PC-3 (cell line): Measurements from ENCODE around the gene COMTD1. TPM values are rescaled to one million over a fixed set of nuclear protein-coding genes. Genes with fewer than 3 reads are reported as not detected.

Experiments
- ATAC-seq: fragments of 200-7000 bp; cut with Tn5 transposase; 2 replicates; pipeline ENCODE4 v1.9.1; 2020; ENCODE audit warnings: mild to moderate bottlenecking, moderate library complexity
- BruUV-seq: library from RNA; stranded (reverse); fragments of 400-500 nt; replicated peaks from 2 replicates; lab custom pipeline; 2021; lab: Mats Ljungman, UMichigan
- CTCF ChIA-PET: fragments of 300-600 bp; sonication (Branson Sonifier 250); formaldehyde crosslinking; loops from one replicate; lab custom pipeline; 2022; ENCODE audit warnings: antibody characterized with exemption; lab: Charles Lee
- POLR2A ChIA-PET: fragments of 300-600 bp; sonication (Branson Sonifier 250); formaldehyde crosslinking; loops from one replicate; lab custom pipeline; 2022; ENCODE audit warnings: antibody characterized with exemption; ENCODE audit not compliant: unreplicated experiment; lab: Charles Lee
- DNase-seq: peaks from one replicate; pipeline ENCODE4 v3.0.0-alpha.2; 2015
- H2AFZ ChIP-seq: fragments of 300-600 bp; sonication (generic); 2 replicates; pipeline ENCODE4 v1.6.0; 2016; ENCODE audit warnings: antibody characterized with exemption, low read length
- H3F3A ChIP-seq: fragments of 300-600 bp; sonication (generic); one replicate; pipeline ENCODE4 v1.6.0; 2017; ENCODE audit warnings: antibody characterized with exemption, low read length, control low read depth, mild to moderate bottlenecking; ENCODE audit not compliant: unreplicated experiment
- H3K27ac ChIP-seq: fragments of 300-600 bp; sonication (generic); 2 replicates; pipeline ENCODE4 v1.5.1; 2016; ENCODE audit warnings: mild to moderate bottlenecking, low read length
- H3K27me3 ChIP-seq: fragments of 300-600 bp; sonication (generic); 2 replicates; pipeline ENCODE4 v1.6.1; 2016; ENCODE audit warnings: low read length, mixed read lengths
- H3K36me3 ChIP-seq: fragments of 300-600 bp; sonication (generic); 2 replicates; pipeline ENCODE4 v1.6.1; 2016; ENCODE audit warnings: low read depth, mixed run types, low read length, mixed read lengths
- H3K4me1 ChIP-seq: fragments of 300-600 bp; sonication (generic); 2 replicates; pipeline ENCODE4 v1.5.1; 2016; ENCODE audit warnings: low read length; ENCODE audit not compliant: insufficient read depth
- H3K4me2 ChIP-seq: fragments of 300-600 bp; sonication (generic); 2 replicates; pipeline ENCODE4 v1.6.0; 2016; ENCODE audit warnings: low read length
- H3K4me3 ChIP-seq: fragments of 300-600 bp; sonication (generic); 2 replicates; pipeline ENCODE4 v1.5.1; 2016; ENCODE audit warnings: mild to moderate bottlenecking, low read length, mixed read lengths
- H3K79me2 ChIP-seq: fragments of 300-600 bp; sonication (generic); 2 replicates; pipeline ENCODE4 v1.6.1; 2017; ENCODE audit warnings: low read length, mixed read lengths
- H3K9ac ChIP-seq: fragments of 300-600 bp; sonication (generic); 2 replicates; pipeline ENCODE4 v1.6.0; 2016; ENCODE audit warnings: mild to moderate bottlenecking, low read length
- H3K9me2 ChIP-seq: fragments of 300-600 bp; sonication (generic); replicated peaks from 2 replicates; pipeline ENCODE4 v1.6.1; 2016; ENCODE audit warnings: mixed run types, low read length, mixed read lengths
- H3K9me3 ChIP-seq: fragments of 300-600 bp; sonication (generic); 2 replicates; pipeline ENCODE4 v1.6.1; 2016; ENCODE audit warnings: low read length, mixed read lengths
- H4K20me1 ChIP-seq: fragments of 300-600 bp; sonication (generic); 2 replicates; pipeline ENCODE4 v1.6.1; 2016; ENCODE audit warnings: low read length, mixed read lengths
- EZH2 ChIP-seq: fragments of 300-600 bp; sonication (generic); IDR thresholded peaks from one replicate; pipeline ENCODE4 v1.6.1; 2017; ENCODE audit warnings: antibody characterized with exemption, mild to moderate bottlenecking, low read length; ENCODE audit not compliant: unreplicated experiment
- EZH2phosphoT487 ChIP-seq: fragments of 300-600 bp; sonication (generic); IDR thresholded peaks from 2 replicates; pipeline ENCODE4 v1.6.1; 2018; ENCODE audit warnings: mild to moderate bottlenecking, antibody characterized with exemption, low read length, borderline replicate concordance
- intact Hi-C: fragments of 100-400 bp; cut with micrococcal nuclease; formaldehyde crosslinking; loops from 2 replicates; pipeline ENCODE4 v1.9.0; 2023
- total RNA-seq: library from RNA; depleted of rRNA; stranded (reverse); fragments of >200 nt; gene quantifications from 2 replicates; pipeline ENCODE4 v1.2.3, GENCODE V29; 2014
- TF ChIP-seq, protein P1 (sequence below): fragments of 300-600 bp; sonication (generic); conservative IDR thresholded peaks from 2 replicates; pipeline ENCODE4 v1.5.1; 2017; ENCODE audit warnings: antibody characterized with exemption, low read depth, mild to moderate bottlenecking, low read length

The COMTD1 gene
- total RNA-seq, 1 experiment from 2014 or later = 183 TPM

DNA sequence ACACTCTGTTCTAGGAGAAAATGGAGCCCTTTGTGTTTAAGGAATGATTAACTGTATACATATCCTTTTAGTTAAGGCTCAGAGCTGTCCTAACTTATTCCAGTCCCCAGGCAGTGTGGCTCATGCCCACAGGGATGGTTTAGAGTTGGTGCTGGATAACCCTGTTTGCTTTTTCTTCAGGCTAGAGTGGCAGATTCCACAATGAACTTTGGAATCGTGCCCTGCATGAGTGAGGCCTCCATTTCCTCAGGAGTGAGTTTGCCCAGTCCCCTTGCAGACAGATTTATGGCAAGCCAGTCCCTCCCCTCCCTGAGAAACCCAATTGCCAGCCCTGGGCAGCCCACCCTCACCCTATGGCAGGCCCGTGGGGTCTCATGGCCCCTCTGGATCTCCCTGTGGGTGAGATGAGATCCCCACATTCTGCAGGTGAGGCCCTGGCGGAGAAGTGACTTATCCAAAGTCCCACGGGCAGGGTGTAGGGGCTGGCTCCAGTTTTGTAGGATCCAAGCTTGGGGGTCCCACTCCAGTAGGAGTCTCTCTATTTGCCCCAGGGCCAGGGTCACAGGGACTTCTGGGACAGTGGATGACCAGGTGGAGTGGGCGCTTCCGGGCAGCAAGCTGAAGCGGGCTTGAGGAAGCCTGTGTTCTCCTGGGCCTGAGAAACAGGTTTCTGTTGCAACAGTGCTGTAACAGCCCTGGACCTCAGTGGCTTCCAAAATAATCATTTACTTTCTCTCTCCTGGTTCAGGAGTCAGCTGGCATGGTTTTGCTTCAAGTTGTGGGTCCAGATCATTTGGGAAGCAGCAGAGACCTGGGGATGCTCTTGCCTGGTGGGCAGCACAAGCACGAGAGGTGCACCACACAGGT is 9.0 kb upstream of the COMTD1 start:
- no TSS peak for BruUV-seq
- intact Hi-C loops = no loop called here
- no peak overlapping the region for H3K9ac ChIP-seq
- H3K4me3 ChIP-seq = no peak overlapping the region
- no peaks in the 10 kb centered on the region for H4K20me1 ChIP-seq
- no peak; the same call in 1 of the 2 replicates for ATAC-seq
- H3K27me3 ChIP-seq = no peaks in the 10 kb centered on the region
- TF ChIP-seq EZH2phosphoT487 (no peak), EZH2 (no peak)
- TF ChIP-seq, protein P1, sequence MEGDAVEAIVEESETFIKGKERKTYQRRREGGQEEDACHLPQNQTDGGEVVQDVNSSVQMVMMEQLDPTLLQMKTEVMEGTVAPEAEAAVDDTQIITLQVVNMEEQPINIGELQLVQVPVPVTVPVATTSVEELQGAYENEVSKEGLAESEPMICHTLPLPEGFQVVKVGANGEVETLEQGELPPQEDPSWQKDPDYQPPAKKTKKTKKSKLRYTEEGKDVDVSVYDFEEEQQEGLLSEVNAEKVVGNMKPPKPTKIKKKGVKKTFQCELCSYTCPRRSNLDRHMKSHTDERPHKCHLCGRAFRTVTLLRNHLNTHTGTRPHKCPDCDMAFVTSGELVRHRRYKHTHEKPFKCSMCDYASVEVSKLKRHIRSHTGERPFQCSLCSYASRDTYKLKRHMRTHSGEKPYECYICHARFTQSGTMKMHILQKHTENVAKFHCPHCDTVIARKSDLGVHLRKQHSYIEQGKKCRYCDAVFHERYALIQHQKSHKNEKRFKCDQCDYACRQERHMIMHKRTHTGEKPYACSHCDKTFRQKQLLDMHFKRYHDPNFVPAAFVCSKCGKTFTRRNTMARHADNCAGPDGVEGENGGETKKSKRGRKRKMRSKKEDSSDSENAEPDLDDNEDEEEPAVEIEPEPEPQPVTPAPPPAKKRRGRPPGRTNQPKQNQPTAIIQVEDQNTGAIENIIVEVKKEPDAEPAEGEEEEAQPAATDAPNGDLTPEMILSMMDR = no peak
- H3K79me2 ChIP-seq = no peaks in the 10 kb centered on the region
- H3K4me2 ChIP-seq = no peak overlapping the region; the same call in 1 of the 2 replicates
- peak; percentile 61 for DNase-seq
- H3K27ac ChIP-seq = no peak overlapping the region
- POLR2A ChIA-PET = no interaction called here
- H2AFZ ChIP-seq = peak overlapping the region; percentile 22
- CTCF ChIA-PET = no interaction called here
- no peaks in the 10 kb centered on the region for H3K36me3 ChIP-seq
- no peaks in the 10 kb centered on the region for H3F3A ChIP-seq
- H3K4me1 ChIP-seq = peaks cover 18% of the 10 kb centered on the region
- H3K9me2 ChIP-seq = no peaks in the 10 kb centered on the region
- no peaks in the 10 kb centered on the region for H3K9me3 ChIP-seq

DNA sequence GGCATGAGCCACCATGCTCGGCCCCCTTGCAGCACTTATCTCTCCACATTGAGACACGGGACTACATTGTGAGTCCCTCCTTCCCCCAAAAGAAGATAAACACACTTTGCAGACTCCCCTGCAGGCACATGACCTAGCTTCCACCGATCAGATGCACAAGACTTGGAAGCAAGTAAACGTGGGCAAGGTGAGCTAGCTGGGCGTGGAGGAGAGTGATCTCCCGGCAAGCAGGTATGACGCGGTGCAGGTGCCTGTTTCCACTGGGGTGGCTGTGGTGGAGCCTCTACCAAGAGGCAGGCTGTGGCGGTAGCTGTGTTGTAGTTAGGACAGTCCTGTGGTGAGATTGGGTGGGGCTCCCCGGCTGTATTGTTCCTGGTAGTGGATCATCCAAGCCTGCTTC is 7.7 kb upstream of the COMTD1 start:
- ChIA-PET POLR2A (no interaction called here), CTCF (no interaction called here)
- H4K20me1 ChIP-seq = no peaks in the 10 kb centered on the region
- ATAC-seq (0 out of 2 replicates have a peak, but pooled peaks have one; percentile 5), DNase-seq (no peak)
- no peaks in the 10 kb centered on the region for H3K27me3 ChIP-seq
- H3K4me2 ChIP-seq = no peak overlapping the region
- H3K4me1 ChIP-seq = peaks cover 18% of the 10 kb centered on the region
- H3K27ac ChIP-seq = no peak overlapping the region
- no peaks in the 10 kb centered on the region for H3F3A ChIP-seq
- intact Hi-C loops = no loop called here
- TF ChIP-seq EZH2phosphoT487 (no peak), EZH2 (no peak)
- TF ChIP-seq, protein P1 = no peak
- H3K9me3 ChIP-seq = no peaks in the 10 kb centered on the region
- no peaks in the 10 kb centered on the region for H3K79me2 ChIP-seq
- H3K4me3 ChIP-seq = no peak overlapping the region
- BruUV-seq = no TSS peak
- H3K36me3 ChIP-seq = no peaks in the 10 kb centered on the region
- H3K9me2 ChIP-seq = no peaks in the 10 kb centered on the region
- no peak overlapping the region; the same call in 1 of the 2 replicates for H2AFZ ChIP-seq
- H3K9ac ChIP-seq = no peak overlapping the region
